Effector memory CD4-positive, alpha-beta T cell (primary cell): ENCODE results near the gene TANK.

Source experiments
- DNase-seq, 3 donors: peaks; one replicate each; pipeline ENCODE4 v3.0.0-alpha.2; 2020
- H3K27ac ChIP-seq: 2 replicates; pipeline ENCODE4 v1.7.0; 2013; ENCODE audit warnings: mild to moderate bottlenecking, low read length, moderate library complexity; ENCODE audit not compliant: insufficient read depth, poor library complexity, severe bottlenecking
- H3K27me3 ChIP-seq: replicated peaks from 2 replicates; pipeline ENCODE4 v1.7.0; 2013; ENCODE audit warnings: mild to moderate bottlenecking, low read length; ENCODE audit not compliant: insufficient read depth, control insufficient read depth, poor library complexity, severe bottlenecking
- H3K36me3 ChIP-seq: 2 replicates; pipeline ENCODE4 v1.7.0; 2013; ENCODE audit warnings: mild to moderate bottlenecking, low read length, moderate library complexity; ENCODE audit not compliant: control insufficient read depth, insufficient read depth
- H3K4me1 ChIP-seq: 2 replicates; pipeline ENCODE4 v1.7.0; 2013; ENCODE audit warnings: low read length, mild to moderate bottlenecking; ENCODE audit not compliant: control insufficient read depth, insufficient read depth, poor library complexity, severe bottlenecking
- H3K4me3 ChIP-seq: 2 replicates; pipeline ENCODE4 v1.7.0; 2013; ENCODE audit warnings: low read length, low read depth, mild to moderate bottlenecking; ENCODE audit not compliant: insufficient read depth, poor library complexity, severe bottlenecking
- H3K9me3 ChIP-seq: 2 replicates; pipeline ENCODE4 v1.7.0; 2013; ENCODE audit warnings: mild to moderate bottlenecking, low read length, moderate library complexity; ENCODE audit not compliant: control insufficient read depth

TANK gene

DNA sequence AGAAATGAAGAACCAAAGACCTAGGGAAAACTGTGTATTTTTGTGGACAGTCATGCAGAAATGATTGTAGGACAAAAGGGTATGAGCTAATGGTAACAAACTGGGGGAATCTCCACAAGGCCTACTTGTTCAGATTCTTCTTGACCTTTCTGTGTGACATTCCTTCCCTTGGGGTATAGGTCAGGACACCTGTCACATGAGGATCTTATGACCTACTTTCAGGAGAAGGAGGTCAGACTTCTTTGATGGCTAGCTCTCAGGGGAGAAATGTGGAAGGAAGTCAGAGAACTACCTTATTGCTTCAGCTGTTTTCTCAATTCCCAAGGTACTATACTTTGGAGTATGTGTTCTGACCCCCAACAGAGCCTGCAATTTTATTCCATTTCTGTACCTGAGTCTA lies 40.7 kb upstream of the TANK start:
- Histone ChIP-seq H3K27me3 (no peaks in the 10 kb centered on the region), H3K9me3 (no peaks in the 10 kb centered on the region), H3K4me3 (no peak overlapping the region), H3K27ac (no peak overlapping the region), H3K4me1 (no peaks in the 10 kb centered on the region), H3K36me3 (no peaks in the 10 kb centered on the region)
- DNase-seq: no peak

- Histone ChIP-seq H3K36me3 (no peaks in the 10 kb centered on the region), H3K27ac (no peak overlapping the region), H3K9me3 (no peaks in the 10 kb centered on the region), H3K27me3 (no peaks in the 10 kb centered on the region), H3K4me1 (no peaks in the 10 kb centered on the region), H3K4me3 (no peak overlapping the region)
- DNase-seq: no peak
These were observed 39.5 kb upstream of the TANK start for GRCh38 chr2:161120775-161121174.

DNA sequence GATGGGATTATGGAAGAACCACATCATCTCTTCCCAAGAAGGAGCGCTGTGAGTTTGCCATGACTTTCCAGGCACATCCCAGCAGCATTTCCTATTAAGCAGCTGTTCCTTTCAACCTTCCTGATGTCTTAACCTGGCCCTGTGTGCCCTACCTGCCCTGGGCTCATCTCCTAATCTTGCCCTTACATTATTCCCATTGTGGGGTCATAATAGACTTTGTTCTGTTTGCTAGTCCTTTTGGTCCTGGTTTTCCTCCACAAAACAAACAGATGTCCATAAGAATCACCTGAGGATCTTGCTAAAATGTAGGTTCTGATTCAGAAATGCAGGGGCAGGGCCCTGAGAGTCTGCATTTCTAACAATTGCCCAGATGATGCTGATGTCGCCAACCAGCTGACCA lies 38.6 kb upstream of the TANK start:
- Histone ChIP-seq H3K27ac (no peak overlapping the region), H3K9me3 (no peaks in the 10 kb centered on the region), H3K36me3 (no peaks in the 10 kb centered on the region)

GRCh38 chr2:161122772-161123530 lies 37.3 kb upstream of the TANK start:
- Histone ChIP-seq H3K27me3 (no peaks in the 10 kb centered on the region), H3K36me3 (no peaks in the 10 kb centered on the region), H3K9me3 (no peaks in the 10 kb centered on the region), H3K4me1 (no peaks in the 10 kb centered on the region), H3K4me3 (no peak overlapping the region), H3K27ac (no peak overlapping the region)
- DNase-seq: no peak

More for the DNA sequence above, 38.6 kb upstream of the TANK start:
- H3K27me3 ChIP-seq: no peaks in the 10 kb centered on the region
- H3K4me3 ChIP-seq: no peak overlapping the region
- DNase-seq: no peak
- no peaks in the 10 kb centered on the region for H3K4me1 ChIP-seq

GRCh38 chr2:161123531-161124030 lies 36.6 kb upstream of the TANK start:
- no peaks in the 10 kb centered on the region for H3K36me3 ChIP-seq
- H3K27ac ChIP-seq: no peak overlapping the region
- DNase-seq: no peak
- no peaks in the 10 kb centered on the region for H3K27me3 ChIP-seq
- no peaks in the 10 kb centered on the region for H3K9me3 ChIP-seq
- no peaks in the 10 kb centered on the region for H3K4me1 ChIP-seq
- no peak overlapping the region for H3K4me3 ChIP-seq

- DNase-seq: no peak
- no peak overlapping the region for H3K4me3 ChIP-seq
- no peaks in the 10 kb centered on the region for H3K4me1 ChIP-seq
- no peaks in the 10 kb centered on the region for H3K9me3 ChIP-seq
- H3K27ac ChIP-seq: no peak overlapping the region
- H3K27me3 ChIP-seq: no peaks in the 10 kb centered on the region
- no peaks in the 10 kb centered on the region for H3K36me3 ChIP-seq
These were observed 36.0 kb upstream of the TANK start for GRCh38 chr2:161124201-161124600.

GRCh38 chr2:161128885-161129284 lies 31.3 kb upstream of the TANK start:
- H3K4me3 ChIP-seq: no peak overlapping the region
- H3K27ac ChIP-seq: no peak overlapping the region

DNA sequence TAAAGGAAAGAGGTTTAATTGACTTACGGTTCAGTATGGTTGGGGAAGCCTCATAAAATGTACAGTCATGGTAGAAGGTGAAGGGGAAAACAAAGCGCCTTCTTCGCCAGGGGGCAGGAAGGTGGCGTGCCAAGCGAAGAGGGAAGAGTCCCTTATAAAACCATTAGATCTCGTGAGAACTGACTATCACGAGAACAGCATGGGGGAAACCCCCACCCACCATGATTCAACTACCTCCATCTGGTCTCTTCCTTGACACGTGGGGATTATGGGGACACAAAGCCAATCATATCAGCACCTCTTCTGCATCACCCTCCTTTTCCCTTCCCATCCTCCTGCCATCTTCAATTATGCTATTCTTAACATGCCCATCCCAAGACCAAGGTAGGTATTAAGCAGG lies 29.9 kb upstream of the TANK start:
- DNase-seq: no peak
- Histone ChIP-seq H3K27ac (no peak overlapping the region), H3K9me3 (no peaks in the 10 kb centered on the region), H3K4me3 (no peak overlapping the region), H3K36me3 (no peaks in the 10 kb centered on the region), H3K27me3 (no peaks in the 10 kb centered on the region), H3K4me1 (no peaks in the 10 kb centered on the region)

More at GRCh38 chr2:161128885-161129284, 31.3 kb upstream of the TANK start:
- Histone ChIP-seq H3K4me1 (no peaks in the 10 kb centered on the region), H3K36me3 (no peaks in the 10 kb centered on the region), H3K9me3 (no peaks in the 10 kb centered on the region), H3K27me3 (no peaks in the 10 kb centered on the region)
- no peak for DNase-seq

GRCh38 chr2:161131074-161131680 lies 29.1 kb upstream of the TANK start:
- no peaks in the 10 kb centered on the region for H3K27me3 ChIP-seq
- H3K9me3 ChIP-seq: no peaks in the 10 kb centered on the region
- H3K4me1 ChIP-seq: peaks cover 5% of the 10 kb centered on the region
- DNase-seq: no peak
- H3K4me3 ChIP-seq: no peak overlapping the region
- no peaks in the 10 kb centered on the region for H3K36me3 ChIP-seq
- no peak overlapping the region for H3K27ac ChIP-seq

- no peak for DNase-seq
- no peaks in the 10 kb centered on the region for H3K9me3 ChIP-seq
- no peaks in the 10 kb centered on the region for H3K27me3 ChIP-seq
- peaks cover 7% of the 10 kb centered on the region for H3K4me1 ChIP-seq
- no peaks in the 10 kb centered on the region for H3K36me3 ChIP-seq
- no peak overlapping the region for H3K4me3 ChIP-seq
- no peak overlapping the region for H3K27ac ChIP-seq
These were observed 28.4 kb upstream of the TANK start for GRCh38 chr2:161131804-161132203.
